ENCODE data around the gene CHSY3.

- TF ChIP-seq CTCF (IDR thresholded peaks at IDR 0.05; ENCODE audit: poor library complexity, severe bottlenecking) (no peak), RAD21 (conservative IDR thresholded peaks at IDR 0.05) (no peak), POLR2AphosphoS5 (IDR thresholded peaks at IDR 0.05) (no peak), EZH2 (IDR thresholded peaks at IDR 0.05; ENCODE audit: borderline replicate concordance, insufficient read depth, low read length, poor library complexity, severe bottlenecking) (no peak), TAF1 (IDR thresholded peaks at IDR 0.05; ENCODE audit: low read depth) (no peak), EP300 (conservative IDR thresholded peaks at IDR 0.05; ENCODE audit: poor library complexity, severe bottlenecking) (no peak)
Observed at GRCh38 chr5:130021000-130021399, 116.7 kb downstream of the CHSY3 start.

All from neural cell (in vitro differentiated cells).